Colonic mucosa (tissue), 4 donors: ENCODE results near the gene MYO15A. TPM values are rescaled to one million over a fixed set of nuclear protein-coding genes. Genes with fewer than 3 reads are reported as not detected.

Experiments used
- DNase-seq: peaks from one replicate; pipeline ENCODE4 v3.0.0-alpha.2; 2020
- H3K27ac ChIP-seq: fragments of 200-600 bp; one replicate; pipeline ENCODE4 v1.8.0; 2021
- H3K27me3 ChIP-seq: fragments of 200-600 bp; one replicate; pipeline ENCODE4 v1.8.0; 2021
- H3K36me3 ChIP-seq: fragments of 200-600 bp; one replicate; pipeline ENCODE4 v1.8.0; 2021
- H3K4me1 ChIP-seq: fragments of 200-600 bp; one replicate; pipeline ENCODE4 v1.8.0; 2021; ENCODE audit warnings: mild to moderate bottlenecking
- H3K4me3 ChIP-seq: fragments of 200-600 bp; one replicate; pipeline ENCODE4 v1.8.0; 2021
- H3K9ac ChIP-seq, 2 donors: one replicate each; pipeline ENCODE4 v1.7.0; 2013; ENCODE audit warnings: control low read depth in 2 of 2, low read depth in 2 of 2, low read length in 2 of 2
- H3K9me3 ChIP-seq: fragments of 200-600 bp; one replicate; pipeline ENCODE4 v1.8.0; 2021
- CTCF ChIP-seq: fragments of 200-600 bp; IDR thresholded peaks from one replicate; pipeline ENCODE4 v1.8.0; 2022; ENCODE audit warnings: antibody characterized with exemption, mild to moderate bottlenecking
- intact Hi-C: fragments of 100-400 bp; cut with DNase I; formaldehyde crosslinking; loops from one replicate; pipeline ENCODE4 v1.14.1; 2022
- total RNA-seq, 2 donors: library from RNA; stranded (reverse); fragmentation: NEBNext Ultra II Directional in 1 of 2; extraction: Animal tissue kit (Norgen Biotek cat#: 25700) in 1 of 2; gene quantifications; one replicate each; pipeline ENCODE4 v1.2.1, GENCODE V29; 2021
- donor health status: healthy.
- donor health status: DM: no; HTN: no; CAD: no.
- donor health status: DM: no; HTN: no; CAD: no.

The MYO15A gene
- total RNA-seq, 2 donors from 2014 or later = 1.1 to 1.4 TPM

- H3K9me3 ChIP-seq = no peaks in the 10 kb centered on the region
- peak overlapping the region; percentile 40 to 51 for H3K9ac ChIP-seq
- no peaks in the 10 kb centered on the region for H3K27me3 ChIP-seq
- no peak for TF ChIP-seq CTCF
- intact Hi-C loops = no loop called here
- DNase-seq = no peak
- H3K4me1 ChIP-seq = peaks cover 3% of the 10 kb centered on the region
- no peaks in the 10 kb centered on the region for H3K36me3 ChIP-seq
- no peak overlapping the region for H3K27ac ChIP-seq
- H3K4me3 ChIP-seq = no peak overlapping the region
These were observed 116.0 kb downstream of the MYO15A start for GRCh38 chr17:18224387-18225120.

GRCh38 chr17:18225121-18225641 is 116.6 kb downstream of the MYO15A start, which contains the start of gene LLGL1:
Gene LLGL1 (plus strand): TSS chr17:18225635. CDS start chr17:18225683, 48 bp downstream.
- Histone ChIP-seq H3K9ac (peak within 1 kb of the TSS; percentile 72 to 86), H3K9me3 (no peaks in the 10 kb centered on the region), H3K4me3 (peak within 1 kb of the TSS; percentile 57), H3K4me1 (peaks cover 3% of the 10 kb centered on the region), H3K27ac (no peak within 1 kb of the TSS), H3K27me3 (no peaks in the 10 kb centered on the region), H3K36me3 (no peaks in the 10 kb centered on the region)
- intact Hi-C loops = no loop called here
- peak; percentile 96 for DNase-seq
- no peak for TF ChIP-seq CTCF

GRCh38 chr17:18225642-18226283 is 117.2 kb downstream of the MYO15A start:
- no peak overlapping the region for H3K27ac ChIP-seq
- peak overlapping the region; percentile 72 to 86 for H3K9ac ChIP-seq
- intact Hi-C loops = no loop called here
- TF ChIP-seq CTCF = no peak
- H3K36me3 ChIP-seq = no peaks in the 10 kb centered on the region
- DNase-seq = no peak
- peaks cover 3% of the 10 kb centered on the region for H3K4me1 ChIP-seq
- no peaks in the 10 kb centered on the region for H3K27me3 ChIP-seq
- H3K9me3 ChIP-seq = no peaks in the 10 kb centered on the region
- H3K4me3 ChIP-seq = peak overlapping the region; percentile 57

- no peak for TF ChIP-seq CTCF
- Histone ChIP-seq H3K9me3 (no peaks in the 10 kb centered on the region), H3K27me3 (no peaks in the 10 kb centered on the region), H3K4me3 (peak overlapping the region; percentile 57), H3K36me3 (no peaks in the 10 kb centered on the region), H3K9ac (peak overlapping the region; percentile 72 to 86), H3K4me1 (peaks cover 3% of the 10 kb centered on the region), H3K27ac (no peak overlapping the region)
- intact Hi-C loops = no loop called here
- DNase-seq = no peak
These were observed 117.9 kb downstream of the MYO15A start for GRCh38 chr17:18226284-18226945.

- Histone ChIP-seq H3K9me3 (no peaks in the 10 kb centered on the region), H3K27me3 (no peaks in the 10 kb centered on the region), H3K9ac (no peak overlapping the region), H3K36me3 (no peaks in the 10 kb centered on the region), H3K4me1 (peaks cover 3% of the 10 kb centered on the region), H3K27ac (no peak overlapping the region), H3K4me3 (no peak overlapping the region)
- TF ChIP-seq CTCF = no peak
- DNase-seq = no peak
- intact Hi-C loops = no loop called here
These were observed 119.1 kb downstream of the MYO15A start for GRCh38 chr17:18227635-18228034.
